SIG-M5 treated with dmso at 0.1 percent for 504 hours (cell line): ENCODE data around the gene SMPD2.

Experiments
- DNase-seq: peaks from one replicate; lab custom pipeline; 2025; ENCODE audit not compliant: unreplicated experiment; lab: John Stamatoyannopoulos, UW

Gene SMPD2

GRCh38 chr6:109446072-109446471 is 5.5 kb downstream of the SMPD2 start:
- no peak for DNase-seq

GRCh38 chr6:109446541-109446940 is 6.0 kb downstream of the SMPD2 start:
- DNase-seq, result no peak

- DNase-seq, result no peak
These were observed 6.6 kb downstream of the SMPD2 start for GRCh38 chr6:109447087-109447486.

- DNase-seq, result no peak
These were observed 7.5 kb downstream of the SMPD2 start for GRCh38 chr6:109447878-109448555.

- no peak for DNase-seq
These were observed 8.1 kb downstream of the SMPD2 start for GRCh38 chr6:109448615-109449014.

- DNase-seq, result no peak
These were observed 8.7 kb downstream of the SMPD2 start for GRCh38 chr6:109449064-109449794.

GRCh38 chr6:109449795-109450673 is 9.5 kb downstream of the SMPD2 start:
- no peak for DNase-seq

GRCh38 chr6:109450801-109451200 is 10.3 kb downstream of the SMPD2 start:
- no peak for DNase-seq

- DNase-seq, result no peak
These were observed 10.9 kb downstream of the SMPD2 start for GRCh38 chr6:109451376-109451775.

GRCh38 chr6:109452181-109452580 is 11.7 kb downstream of the SMPD2 start:
- no peak for DNase-seq

GRCh38 chr6:109453156-109453555 is 12.6 kb downstream of the SMPD2 start:
- DNase-seq, result no peak

GRCh38 chr6:109453594-109454495 is 13.3 kb downstream of the SMPD2 start:
- DNase-seq, result no peak

- DNase-seq, result peak; percentile 94
These were observed 14.2 kb downstream of the SMPD2 start for GRCh38 chr6:109454496-109455436.

- DNase-seq, result peak; percentile 81
These were observed 15.1 kb downstream of the SMPD2 start, which contains the start of gene MICAL1 for GRCh38 chr6:109455437-109456110. MICAL1 (minus strand) TSS chr6:109455772; CDS start chr6:109454196, 1,576 bp downstream.

GRCh38 chr6:109456111-109456583 is 15.6 kb downstream of the SMPD2 start:
- no peak for DNase-seq

GRCh38 chr6:109456710-109457561 is 16.4 kb downstream of the SMPD2 start:
- DNase-seq, result no peak

- DNase-seq, result no peak
These were observed 17.1 kb downstream of the SMPD2 start for GRCh38 chr6:109457562-109457996.
